Measurements from ENCODE around the gene MICOS13. TPM values are rescaled to one million over a fixed set of nuclear protein-coding genes. Genes with fewer than 3 reads are reported as not detected.

Gene MICOS13
- polyA plus RNA-seq, 1 of the 3 experiments (the other 2 are of a cell fraction) = 112 TPM

- Histone ChIP-seq H3K9ac (peak overlapping the region; percentile 89), H3K27ac (ENCODE audit: low read depth in 2 of 2, low read length in 1 of 2) (no peak overlapping the region; a peak in 1 of 4 replicates), H3K27me3 (ENCODE audit: insufficient read depth) (no peaks in the 10 kb centered on the region), H3K79me2 (ENCODE audit: insufficient read depth) (peaks cover 17% of the 10 kb centered on the region), H2AFZ (ENCODE audit: low read depth) (no peak overlapping the region; the same call in 1 of the 2 replicates), H3F3A (replicated peaks; ENCODE audit: insufficient read depth) (peaks cover 10% of the 10 kb centered on the region), H4K20me1 (ENCODE audit: insufficient read depth) (no peaks in the 10 kb centered on the region), H3K9me2 (no peaks in the 10 kb centered on the region), H3K4me1 (ENCODE audit: control insufficient read depth in 1 of 2, insufficient read depth in 2 of 2, low read depth in 1 of 2, low read length in 1 of 2) (peaks cover 4 to 22% of the 10 kb centered on the region in 2 experiments; a peak in 1 of 4 replicates), H3K36me3 (replicated peaks in 1 of 2; ENCODE audit: control insufficient read depth in 1 of 2, insufficient read depth in 2 of 2, low read length in 1 of 2) (no peaks in the 10 kb centered on the region), H3K4me3 (ENCODE audit: low read depth in 2 of 2, low read length in 1 of 2) (peak overlapping the region; percentile 81 to 85), H3K9me3 (no peaks in the 10 kb centered on the region), H3K4me2 (peak overlapping the region; percentile 98)
- CTCF ChIA-PET = interaction anchor here (1.2 to 1.6 kb wide), 2 partner anchors 8 to 10 kb away, joined by 3 to 5 read pairs; partner anchors contain the start of gene RPL36
- no peak for TF ChIP-seq TEAD4 (IDR thresholded peaks at IDR 0.05; ENCODE audit: borderline replicate concordance, insufficient read depth)
- no peak for TF ChIP-seq YY1 (IDR thresholded peaks at IDR 0.05; ENCODE audit: low read depth)
- no peak for TF ChIP-seq GATA2 (CRISPR knock-in tag; IDR thresholded peaks at IDR 0.05)
- no peak for TF ChIP-seq POLR2AphosphoS5 (IDR thresholded peaks at IDR 0.05; ENCODE audit: low read depth, low read length)
- TF ChIP-seq JUND (IDR thresholded peaks at IDR 0.05) = no peak
- TF ChIP-seq FOSL2 (IDR thresholded peaks at IDR 0.05; ENCODE audit: borderline replicate concordance, low read depth) = no peak
- TF ChIP-seq RXRA (IDR thresholded peaks at IDR 0.05; ENCODE audit: borderline replicate concordance, low read depth) = no peak
- TF ChIP-seq PBX3 (IDR thresholded peaks at IDR 0.05) = no peak
- TF ChIP-seq TCF12 (IDR thresholded peaks at IDR 0.05) = no peak
- TF ChIP-seq USF1 (IDR thresholded peaks at IDR 0.05; ENCODE audit: borderline replicate concordance, low read depth) = no peak
- TF ChIP-seq USF2 (IDR thresholded peaks at IDR 0.05; ENCODE audit: borderline replicate concordance, low read depth, low read length) = no peak
- no peak for TF ChIP-seq SIN3A (IDR thresholded peaks at IDR 0.05; ENCODE audit: borderline replicate concordance, low read depth, low read length)
- TF ChIP-seq GABPA (IDR thresholded peaks at IDR 0.05; ENCODE audit: low read depth) = no peak
- no peak for TF ChIP-seq ZBTB33 (IDR thresholded peaks at IDR 0.05; ENCODE audit: borderline replicate concordance, low read depth)
- TF ChIP-seq MAX (IDR thresholded peaks at IDR 0.05; ENCODE audit: low read depth) = no peak
- TF ChIP-seq IRF3 (IDR thresholded peaks at IDR 0.05; ENCODE audit: low read depth, low read length) = no peak
- no peak for TF ChIP-seq CTCF (IDR thresholded peaks at IDR 0.05)
- TF ChIP-seq REST (IDR thresholded peaks at IDR 0.05; ENCODE audit: low read depth, low read length) = no peak
- TF ChIP-seq ELF1 (IDR thresholded peaks at IDR 0.05) = no peak
- 37% methylated on average over 17 of the region's 17 CpGs for WGBS (ENCODE audit: low lambda C conversion rate)
- no peak for DNase-seq
- POLR2A ChIA-PET = interaction anchor here (0.6 to 1.0 kb wide), 2 partner anchors 8 to 10 kb away, joined by 3 read pairs; partner anchors contain the start of gene RPL36
Observed at GRCh38 chr19:5681391-5682106, 1.2 kb upstream of the MICOS13 start.

All from SK-N-SH (cell line).